HCEC 1CT (cell line): ENCODE results near the gene LINC01488.
A peak's percentile ranks its signal among the peaks of the same experiment; 100 is the strongest.

Experiments used
- DNase-seq: peaks from one replicate; pipeline ENCODE4 v3.0.0-alpha.2; 2017

LINC01488 gene

DNA sequence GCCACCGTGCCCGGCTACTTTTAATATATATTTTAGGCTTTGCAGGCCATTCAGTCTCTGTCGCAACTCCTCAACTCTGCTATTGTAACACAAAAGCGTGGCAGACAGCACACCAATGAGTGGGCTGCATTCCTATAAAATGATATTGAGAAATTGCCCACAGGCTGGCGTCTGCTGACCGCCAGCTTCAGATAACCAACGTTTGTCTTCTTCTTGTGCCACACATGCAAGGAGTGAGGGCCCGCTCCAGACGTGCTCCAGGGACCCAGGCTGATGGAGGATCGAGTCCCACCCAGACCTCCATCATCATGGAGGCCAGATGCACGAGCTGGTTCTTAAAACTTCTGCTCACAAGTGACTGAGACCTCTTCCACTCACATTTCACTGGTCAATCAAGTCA lies 35.4 kb upstream of the LINC01488 start:
- no peak for DNase-seq

GRCh38 chr11:69447786-69448185 lies 33.7 kb upstream of the LINC01488 start:
- no peak for DNase-seq

DNA sequence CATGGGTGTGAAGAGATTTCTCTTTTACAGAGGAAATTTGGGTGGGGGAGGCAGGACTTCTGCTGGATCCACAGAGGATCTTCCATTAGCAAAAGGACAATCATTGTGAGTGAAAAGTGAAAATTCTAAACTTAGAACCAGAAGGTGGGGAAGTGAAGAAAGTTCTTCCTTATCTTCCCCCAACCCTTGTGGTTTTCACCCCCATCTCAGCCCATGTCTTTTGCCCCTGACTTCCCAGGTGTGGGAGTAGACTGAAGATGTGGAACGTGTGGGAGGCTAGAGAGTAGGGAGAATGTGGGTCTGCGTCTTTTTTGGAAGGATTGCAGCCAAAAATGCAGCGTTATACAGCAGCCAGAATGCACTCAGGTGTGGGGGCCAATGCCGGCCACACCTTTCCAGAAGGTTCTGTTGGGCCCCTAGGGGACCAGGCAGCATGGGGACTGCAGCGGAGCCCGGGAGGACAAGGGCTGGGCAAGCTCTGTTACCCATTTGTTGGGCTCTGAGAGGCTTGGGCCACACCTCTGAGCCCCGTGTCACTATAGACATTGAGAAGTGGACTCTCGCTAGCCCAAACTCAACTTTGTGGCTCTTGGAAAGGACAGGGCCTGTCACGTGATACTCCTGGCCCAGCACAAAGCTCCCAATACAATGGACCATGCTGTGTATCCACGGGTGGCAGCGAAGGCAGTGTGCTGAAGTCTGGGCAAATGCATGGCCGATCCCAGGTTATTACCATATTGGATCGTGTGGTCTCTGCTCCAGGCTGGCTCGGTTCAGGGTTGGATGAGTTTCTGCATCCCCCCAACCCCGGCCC lies 32.8 kb upstream of the LINC01488 start:
- no peak for DNase-seq

DNA sequence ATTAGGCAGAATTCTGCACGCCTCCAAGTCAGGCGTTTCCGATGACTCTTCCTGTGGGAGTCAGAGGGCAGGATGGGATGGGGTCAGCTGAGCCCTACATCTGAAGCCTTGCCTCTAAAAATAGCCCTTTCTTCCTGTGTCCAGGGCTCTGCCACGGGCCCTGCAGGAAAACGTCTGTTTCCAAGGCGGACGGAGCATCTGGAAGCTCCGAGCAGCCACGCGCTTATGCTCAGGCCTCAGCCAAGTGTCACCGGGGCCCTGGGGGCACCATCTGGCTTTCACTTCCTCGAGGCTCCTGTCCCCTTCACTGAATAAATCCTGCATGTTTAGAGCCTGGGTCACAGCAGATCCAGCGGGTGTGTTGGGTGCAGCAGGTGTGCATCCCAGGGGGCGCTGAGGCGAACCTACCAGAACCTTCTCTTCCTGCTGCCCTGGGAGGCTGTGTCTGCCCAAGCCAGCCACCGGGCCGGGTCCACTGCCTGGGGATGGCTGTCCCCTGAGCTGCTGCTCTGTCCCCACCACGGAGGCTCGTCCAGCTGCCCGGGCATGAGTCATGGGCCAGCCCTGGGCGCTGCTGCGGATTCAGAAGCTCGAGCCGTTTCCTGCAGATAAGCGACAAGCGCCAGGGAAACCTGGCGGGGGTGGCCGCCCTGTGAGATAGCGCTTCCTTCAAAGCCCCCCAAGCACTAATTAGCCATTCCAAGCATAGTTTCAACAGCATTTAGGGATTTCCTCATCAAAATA lies 32.0 kb upstream of the LINC01488 start:
- no peak for DNase-seq

GRCh38 chr11:69450064-69450856 lies 31.2 kb upstream of the LINC01488 start:
- no peak for DNase-seq

GRCh38 chr11:69450857-69451220 lies 30.6 kb upstream of the LINC01488 start:
- no peak for DNase-seq

DNA sequence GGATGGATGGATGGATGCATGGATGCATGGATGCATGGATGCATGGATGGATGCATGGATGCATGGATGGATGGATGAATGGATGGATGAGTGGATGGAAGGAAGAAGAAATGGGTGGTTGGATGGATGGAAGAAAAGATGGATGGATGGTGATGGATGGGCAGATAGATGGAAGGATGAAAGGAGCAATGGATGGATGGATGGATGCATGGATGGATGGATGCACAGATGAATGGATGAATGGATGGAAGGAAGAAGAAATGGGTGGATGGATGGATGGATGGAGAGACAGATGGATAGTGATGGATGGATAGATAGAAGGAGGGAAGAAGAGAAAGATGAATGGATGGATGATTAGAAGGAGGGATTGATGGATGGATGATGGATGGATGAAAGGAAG lies 30.2 kb upstream of the LINC01488 start:
- no peak for DNase-seq

DNA sequence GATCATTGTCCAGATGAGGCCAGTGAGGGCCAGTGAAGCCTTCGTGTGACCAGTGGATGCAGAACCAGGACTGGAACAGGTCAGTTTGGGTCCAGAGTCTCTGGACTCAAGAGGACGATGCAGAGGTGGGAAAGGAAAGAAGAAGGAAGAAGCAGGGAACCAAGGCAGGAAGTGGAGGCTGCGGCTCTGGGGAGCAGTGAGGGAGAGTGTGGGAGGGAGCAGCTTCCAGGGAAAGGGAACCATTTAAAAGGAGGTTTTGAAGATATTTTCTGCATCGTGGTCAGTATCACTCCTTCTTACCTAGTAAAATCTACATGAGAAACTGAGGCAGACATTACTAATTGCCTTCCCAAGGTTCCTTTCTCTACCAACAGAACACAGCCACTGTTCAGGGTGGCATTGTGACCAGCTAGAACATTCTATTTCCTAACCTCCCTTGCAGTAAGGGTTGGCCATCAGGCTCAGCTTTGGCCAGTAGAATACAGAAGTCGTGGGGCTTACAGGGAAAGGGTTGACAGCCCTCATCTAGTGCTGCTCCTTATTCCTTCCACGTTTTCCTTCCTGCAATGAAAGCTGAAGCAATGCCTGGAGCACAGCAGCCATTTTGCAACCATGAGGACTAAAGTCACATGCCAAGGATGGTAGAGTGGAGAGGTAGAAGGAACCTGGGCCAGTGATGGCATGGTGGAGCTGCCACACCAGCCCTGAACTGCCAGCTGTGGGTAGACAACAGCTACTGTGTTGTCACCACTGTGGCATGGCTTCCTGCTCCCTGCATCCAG lies 29.1 kb upstream of the LINC01488 start:
- DNase-seq: no peak

DNA sequence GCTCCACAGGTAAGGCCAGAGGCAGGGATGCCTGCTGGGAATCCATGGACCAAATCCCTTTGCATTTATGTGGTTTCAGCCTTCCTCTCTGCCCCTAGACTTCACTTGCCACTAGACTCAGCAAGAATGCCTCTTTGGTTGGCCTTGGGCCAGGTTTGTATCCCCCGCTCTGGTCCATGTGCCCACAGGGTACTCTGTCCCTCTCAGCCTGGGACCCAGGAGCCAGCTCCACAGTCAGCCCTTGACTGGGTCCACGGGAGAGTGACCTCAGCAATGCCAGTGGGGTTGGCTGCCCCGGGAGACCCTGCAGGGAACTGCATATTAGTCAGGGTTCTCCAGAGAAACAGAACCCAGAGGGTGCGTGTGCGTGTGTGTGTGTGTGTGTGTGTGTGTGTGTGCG lies 28.3 kb upstream of the LINC01488 start:
- DNase-seq: no peak

- no peak for DNase-seq
Observed at GRCh38 chr11:69454018-69454417, 27.4 kb upstream of the LINC01488 start.

DNA sequence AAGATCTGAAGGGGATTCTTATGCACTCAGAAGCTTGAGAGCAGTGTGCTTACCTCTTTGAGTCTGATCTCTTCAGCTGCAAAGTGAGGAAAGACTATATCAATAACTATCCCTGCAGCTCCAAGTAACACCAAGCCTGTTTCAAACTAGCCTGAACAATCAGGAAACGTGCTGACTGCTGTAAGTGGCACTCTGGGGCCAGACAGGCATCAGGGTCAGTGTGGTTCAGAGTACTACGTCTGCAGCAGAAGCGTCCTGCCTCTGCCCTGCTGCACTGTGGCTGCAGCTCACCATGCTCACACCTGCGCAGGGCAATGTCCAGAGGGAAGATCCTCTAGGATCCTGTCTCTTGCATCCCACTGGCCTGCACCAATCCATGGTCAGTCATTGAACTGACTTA lies 25.5 kb upstream of the LINC01488 start:
- DNase-seq: no peak

- DNase-seq: no peak
Observed at GRCh38 chr11:69456712-69457111, 24.8 kb upstream of the LINC01488 start.

- DNase-seq: no peak
Observed at GRCh38 chr11:69459848-69460539, 21.5 kb upstream of the LINC01488 start.

DNA sequence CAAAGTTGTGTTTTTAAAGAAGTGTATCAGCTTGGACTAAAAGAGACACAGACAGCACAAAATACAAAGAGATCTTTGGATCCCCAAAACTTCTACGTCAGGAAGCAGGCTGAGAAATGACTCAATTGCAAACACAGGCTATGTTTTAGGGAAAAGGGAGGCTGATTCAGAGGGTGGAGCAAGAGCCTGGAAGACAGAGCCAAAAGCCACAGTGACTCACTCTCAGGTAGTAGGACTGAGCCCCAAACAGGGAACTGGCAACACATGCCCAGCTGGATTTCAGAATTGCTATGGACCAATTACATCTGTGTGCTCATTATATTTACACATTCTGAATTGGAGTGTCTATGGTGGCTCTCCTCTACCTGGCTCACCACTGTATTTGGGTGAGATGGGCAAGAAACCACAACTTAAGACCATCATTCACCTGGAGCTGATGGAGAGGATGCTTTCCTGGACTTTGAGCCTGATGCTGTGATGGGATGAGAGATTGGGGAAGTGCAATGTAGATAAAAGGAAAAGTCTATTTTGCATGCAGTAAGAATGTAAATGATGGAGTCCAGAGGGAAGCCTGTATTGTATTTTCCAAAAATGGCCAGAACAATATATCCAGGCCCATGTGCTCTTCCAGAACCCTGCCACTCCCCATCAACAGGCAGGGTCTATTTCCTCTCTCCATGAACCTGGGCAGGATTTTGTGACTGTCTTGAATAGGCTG lies 20.8 kb upstream of the LINC01488 start:
- peak; percentile 91 for DNase-seq

DNA sequence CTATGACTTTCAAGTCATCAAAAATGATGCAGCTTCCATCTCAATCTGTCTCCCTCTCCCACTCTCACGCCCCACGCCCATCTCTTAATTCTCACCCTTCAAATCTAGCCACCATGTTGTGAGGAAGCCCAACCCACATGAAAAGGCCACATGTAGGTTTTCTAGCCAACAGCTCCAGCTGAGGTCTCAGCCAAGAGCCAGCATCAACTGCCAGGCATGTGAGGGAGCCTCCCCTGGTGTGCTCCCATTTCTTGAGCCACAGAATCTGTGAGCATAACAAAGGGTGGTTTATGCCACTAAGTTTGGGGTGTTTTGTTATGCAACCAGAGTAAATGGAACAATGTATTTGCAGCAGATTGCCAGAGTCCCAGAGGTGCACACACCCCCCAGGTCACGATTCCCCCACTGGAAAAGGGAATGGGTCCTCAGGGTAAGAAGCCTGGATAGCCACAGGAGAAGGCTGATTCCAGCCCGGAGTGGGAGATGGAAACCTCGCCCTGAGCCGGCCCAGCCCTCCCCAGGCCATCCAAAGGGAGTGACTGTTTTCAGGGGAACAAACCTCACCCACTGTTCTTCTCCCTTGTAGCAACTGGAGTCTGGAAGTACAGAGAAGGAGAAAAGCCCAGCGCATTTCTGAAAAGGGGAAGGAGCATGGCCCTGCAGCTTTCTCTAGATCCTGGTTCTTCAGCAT lies 20.0 kb upstream of the LINC01488 start:
- no peak for DNase-seq

GRCh38 chr11:69462106-69462951 lies 19.1 kb upstream of the LINC01488 start:
- DNase-seq: no peak

DNA sequence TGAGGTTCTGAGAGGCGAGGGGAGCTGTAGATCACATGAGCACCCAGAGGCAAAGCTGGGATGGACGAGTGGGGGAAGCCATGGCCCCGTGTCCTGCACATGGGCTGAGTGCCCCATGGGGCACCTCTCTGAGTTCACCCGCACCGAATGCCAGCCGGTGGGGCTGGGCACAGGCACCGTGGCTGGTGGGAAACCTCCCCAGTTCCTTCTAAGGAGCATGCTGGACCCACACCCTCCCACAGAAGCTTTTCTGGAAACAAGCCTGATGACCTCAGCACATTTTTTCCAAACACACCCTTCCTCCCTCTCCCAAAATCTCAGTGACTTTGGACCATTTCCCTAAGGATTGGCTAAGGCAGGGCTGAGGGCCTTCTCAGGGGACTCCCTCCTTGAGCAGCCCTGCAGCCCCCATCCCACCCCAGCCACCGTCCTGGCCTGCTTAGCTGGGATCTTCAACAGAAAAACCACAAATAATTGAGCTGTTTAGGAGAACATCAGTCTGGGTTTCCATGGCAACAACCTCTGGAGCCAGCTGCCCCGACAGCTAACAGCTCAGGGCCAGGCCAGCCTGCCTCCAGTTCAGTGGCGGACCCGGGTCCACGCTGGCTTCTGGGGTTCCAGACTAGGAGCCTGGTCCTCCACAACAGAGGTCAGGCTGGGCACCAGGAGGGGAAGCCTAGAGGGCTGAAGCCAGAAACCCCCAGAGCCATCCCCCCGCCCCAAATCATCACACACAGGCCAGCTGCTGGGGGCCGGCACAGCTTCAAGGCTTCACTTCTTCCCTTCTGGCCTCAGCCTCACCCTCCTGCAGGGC lies 18.1 kb upstream of the LINC01488 start:
- DNase-seq: peak; percentile 27

DNA sequence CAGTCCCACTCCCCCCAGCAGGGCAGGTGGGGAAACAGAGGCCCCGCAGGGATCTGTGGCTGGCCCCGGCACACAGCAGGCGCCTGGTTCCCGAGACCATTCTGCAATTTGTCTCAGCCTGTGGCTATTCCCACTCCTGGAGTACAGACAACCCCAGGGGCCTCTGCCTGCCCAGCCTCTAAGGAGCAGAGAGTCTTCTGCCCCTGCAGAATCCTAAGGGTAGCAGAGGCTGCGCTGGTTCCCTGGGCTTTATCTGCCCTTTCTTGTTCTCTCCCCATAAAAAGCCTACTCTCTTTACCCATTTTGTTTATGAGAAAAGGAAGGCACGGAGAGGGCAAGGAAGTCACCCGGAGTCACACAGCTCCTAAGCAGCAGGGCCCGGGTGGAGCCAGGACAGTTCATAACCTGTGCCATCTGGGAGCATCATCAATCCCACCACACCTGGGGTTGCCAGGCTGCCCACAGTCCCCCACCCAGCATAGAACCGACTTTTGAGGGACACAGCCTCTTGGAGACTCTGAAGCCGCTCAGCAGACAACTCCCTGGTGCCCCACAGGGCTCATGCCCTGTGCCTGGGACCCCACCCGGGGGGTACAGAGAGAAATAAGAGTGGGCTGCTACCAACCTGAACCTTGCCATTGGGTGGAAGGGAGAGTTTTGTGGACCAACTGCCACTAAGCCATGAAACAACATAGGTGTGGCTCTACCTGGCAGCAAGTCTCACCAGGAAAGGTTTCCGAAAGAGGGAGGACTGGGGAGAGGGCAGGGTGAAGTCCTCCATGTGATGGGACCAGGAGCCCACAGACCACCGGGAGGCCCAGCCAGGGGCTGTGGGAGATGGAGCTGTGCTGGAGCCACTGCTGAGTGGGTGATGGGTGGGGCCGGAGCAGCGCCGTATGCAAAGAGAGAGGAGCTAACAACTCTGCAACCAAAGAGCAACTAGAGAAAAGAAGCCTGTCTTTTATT lies 17.2 kb upstream of the LINC01488 start:
- DNase-seq: no peak
